IgD-negative memory B cell (primary cell): Measurements from ENCODE around the gene LCAT. TPM values are rescaled to one million over a fixed set of nuclear protein-coding genes. Genes with fewer than 3 reads are reported as not detected.
A peak's percentile ranks its signal among the peaks of the same experiment; 100 is the strongest.

Experiments used
- H3K27ac Mint-ChIP-seq, 3 donors: one replicate each; pipeline ENCODE4 v1.8.0; 2020 to 2022; ENCODE audit warnings: mild to moderate bottlenecking in 3 of 3, mixed read lengths in 3 of 3, moderate library complexity in 1 of 3
- H3K27me3 Mint-ChIP-seq: one replicate; pipeline ENCODE4 v1.8.0; 2021; ENCODE audit warnings: mixed read lengths
- H3K36me3 Mint-ChIP-seq: one replicate; pipeline ENCODE4 v1.8.0; 2020; ENCODE audit warnings: mild to moderate bottlenecking, mixed read lengths
- H3K4me1 Mint-ChIP-seq, 3 donors: one replicate each; pipeline ENCODE4 v1.8.0; 2020 to 2022; ENCODE audit warnings: mixed read lengths in 3 of 3, mild to moderate bottlenecking in 1 of 3
- H3K4me3 Mint-ChIP-seq, 4 donors: one replicate each; pipeline ENCODE4 v1.8.0; 2020 to 2022; ENCODE audit warnings: mild to moderate bottlenecking in 4 of 4, mixed read lengths in 4 of 4, moderate library complexity in 3 of 4
- H3K9me3 Mint-ChIP-seq, 3 donors: one replicate each; pipeline ENCODE4 v1.8.0; 2020 to 2021; ENCODE audit warnings: mixed read lengths in 3 of 3, mild to moderate bottlenecking in 1 of 3
- polyA plus RNA-seq: library from polyadenylated mRNA; unstranded; fragments of 300-500 nt; fragmentation: Illumina TruSeq; gene quantifications from one replicate; pipeline ENCODE4 v1.2.3, GENCODE V29; 2021

The LCAT gene
- polyA plus RNA-seq, 1 donor from 2014 or later, result 0.81 TPM

DNA sequence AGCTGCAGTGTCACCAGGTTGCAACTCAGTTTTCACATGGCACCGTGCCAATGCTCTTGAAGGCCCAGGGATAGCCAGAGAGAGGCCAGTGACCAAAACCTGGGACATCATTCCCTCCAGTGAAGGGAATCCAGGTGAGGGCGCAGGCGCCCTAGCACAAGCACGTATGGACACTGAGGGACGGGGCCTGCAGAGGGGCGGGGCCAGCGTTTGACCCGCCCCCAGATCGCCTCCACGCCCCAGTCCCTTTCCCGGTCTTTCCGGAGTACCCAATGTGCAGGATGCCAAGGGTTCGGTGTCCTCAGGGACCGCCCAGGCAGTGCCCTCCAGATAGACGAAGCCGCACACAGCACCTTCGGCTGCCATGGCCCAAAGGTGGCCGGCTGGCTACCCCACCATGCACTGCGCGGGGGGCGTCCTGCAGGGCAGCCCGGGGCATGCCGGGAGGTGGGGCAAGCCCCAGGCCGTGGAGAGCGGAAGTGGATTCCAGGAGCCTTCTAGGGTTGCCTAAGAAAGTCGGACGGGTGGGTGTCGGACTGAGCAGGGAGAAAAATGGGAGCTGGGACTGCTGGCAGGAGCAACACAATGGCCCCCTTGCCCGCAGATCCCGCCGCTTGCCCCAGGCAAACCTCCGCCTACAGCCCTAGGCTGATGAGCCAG, 19.9 kb upstream of the LCAT start:
- H3K27ac Mint-ChIP-seq, result no peak overlapping the region
- H3K4me1 Mint-ChIP-seq, result peaks cover 0 to 15% (median 14%) of the 10 kb centered on the region in 3 donors
- H3K36me3 Mint-ChIP-seq, result peaks cover 8% of the 10 kb centered on the region

DNA sequence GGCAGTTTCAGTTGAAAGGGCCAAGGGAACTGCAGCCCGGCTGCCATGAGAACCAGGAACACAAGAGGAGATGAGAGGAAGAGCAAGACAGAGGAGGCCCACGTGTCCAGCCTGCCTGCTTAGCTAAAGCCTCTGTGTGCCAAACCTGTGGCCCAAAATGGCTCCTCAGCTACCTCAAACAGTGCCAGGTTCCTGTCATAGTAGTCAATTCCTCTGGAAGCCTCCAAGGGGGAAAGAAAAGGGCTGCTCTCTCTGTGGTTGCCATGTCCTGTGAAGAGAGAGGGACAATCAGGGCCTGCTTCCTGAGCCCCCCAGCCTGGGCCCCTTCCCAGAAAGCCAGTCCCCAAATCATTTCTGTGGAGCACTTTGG, 19.4 kb upstream of the LCAT start:
- H3K27me3 Mint-ChIP-seq, result no peaks in the 10 kb centered on the region
- H3K4me1 Mint-ChIP-seq, result peaks cover 0 to 15% (median 14%) of the 10 kb centered on the region in 3 donors
- no peak overlapping the region for H3K4me3 Mint-ChIP-seq
- H3K36me3 Mint-ChIP-seq, result peaks cover 8% of the 10 kb centered on the region
- no peak overlapping the region for H3K27ac Mint-ChIP-seq
- H3K9me3 Mint-ChIP-seq, result no peaks in the 10 kb centered on the region

More for the DNA sequence above, 19.9 kb upstream of the LCAT start:
- H3K9me3 Mint-ChIP-seq, result no peaks in the 10 kb centered on the region
- H3K27me3 Mint-ChIP-seq, result no peaks in the 10 kb centered on the region
- peak overlapping the region in 1 of 4 donors; percentile 4 for H3K4me3 Mint-ChIP-seq

- Mint-ChIP-seq H3K27me3 (no peaks in the 10 kb centered on the region), H3K4me3 (no peak overlapping the region), H3K9me3 (no peaks in the 10 kb centered on the region), H3K36me3 (peaks cover 8% of the 10 kb centered on the region), H3K27ac (no peak overlapping the region), H3K4me1 (peaks cover 0 to 9% (median 8%) of the 10 kb centered on the region in 3 donors)
Measured at GRCh38 chr16:67962135-67962534, 18.2 kb upstream of the LCAT start.

DNA sequence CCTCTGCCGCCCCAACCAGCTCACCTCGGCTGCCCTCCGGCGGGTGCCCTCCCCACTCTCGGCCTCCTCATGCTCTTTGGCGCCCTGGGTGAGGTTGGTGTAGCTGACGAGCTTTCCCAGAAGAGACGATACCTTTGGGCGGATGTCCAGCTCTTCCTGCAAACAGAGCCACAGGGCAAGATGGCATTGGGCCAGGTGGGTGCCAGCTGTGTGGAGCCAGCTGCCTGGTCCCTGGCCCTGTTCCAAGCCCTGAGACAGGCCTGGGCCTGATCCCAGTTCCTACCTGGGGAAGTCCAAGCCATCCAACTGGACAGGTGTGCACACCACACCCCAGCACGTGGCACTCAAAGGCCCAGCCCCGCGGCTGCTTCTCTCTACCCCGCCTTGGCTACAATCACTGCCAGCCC, 17.6 kb upstream of the LCAT start:
- Mint-ChIP-seq H3K9me3 (no peaks in the 10 kb centered on the region), H3K27ac (no peak overlapping the region), H3K4me3 (no peak overlapping the region)

GRCh38 chr16:67959536-67960329, 15.8 kb upstream of the LCAT start:
- Mint-ChIP-seq H3K27ac (no peak overlapping the region), H3K27me3 (no peaks in the 10 kb centered on the region), H3K4me3 (no peak overlapping the region), H3K36me3 (peaks cover 8% of the 10 kb centered on the region), H3K9me3 (no peaks in the 10 kb centered on the region), H3K4me1 (peaks cover 0 to 6% (median 3%) of the 10 kb centered on the region in 3 donors)

More for the DNA sequence above, 17.6 kb upstream of the LCAT start:
- Mint-ChIP-seq H3K36me3 (peaks cover 8% of the 10 kb centered on the region), H3K27me3 (no peaks in the 10 kb centered on the region), H3K4me1 (peaks cover 0 to 6% (median 6%) of the 10 kb centered on the region in 3 donors)

DNA sequence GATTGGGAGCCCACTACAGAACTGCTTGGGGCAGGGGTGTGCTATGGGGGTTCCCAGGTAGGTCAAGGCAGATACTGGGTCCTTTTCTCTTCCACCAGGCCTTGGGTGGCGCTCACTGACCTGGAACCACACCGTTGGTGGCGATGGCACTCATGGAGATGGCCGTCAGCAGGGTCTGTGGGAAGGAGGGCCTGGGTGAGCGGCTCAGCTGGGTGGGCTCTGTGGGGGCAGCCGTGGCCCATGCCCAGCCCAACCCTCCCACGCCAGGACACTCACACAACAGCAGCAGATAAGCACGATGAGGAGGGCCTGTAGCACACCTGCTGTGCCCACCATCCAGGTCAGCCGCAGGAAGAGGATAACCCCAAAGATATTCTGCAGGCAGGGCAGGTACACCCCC, 13.7 kb upstream of the LCAT start:
- H3K4me1 Mint-ChIP-seq, result no peaks in the 10 kb centered on the region
- H3K4me3 Mint-ChIP-seq, result no peak overlapping the region
- H3K36me3 Mint-ChIP-seq, result peaks cover 3% of the 10 kb centered on the region
- H3K9me3 Mint-ChIP-seq, result no peaks in the 10 kb centered on the region
- no peaks in the 10 kb centered on the region for H3K27me3 Mint-ChIP-seq
- no peak overlapping the region for H3K27ac Mint-ChIP-seq

GRCh38 chr16:67954421-67955196, 10.7 kb upstream of the LCAT start:
- H3K27ac Mint-ChIP-seq, result peak overlapping the region in 1 of 3 donors; percentile 17
- no peaks in the 10 kb centered on the region for H3K9me3 Mint-ChIP-seq
- H3K27me3 Mint-ChIP-seq, result no peaks in the 10 kb centered on the region
- H3K36me3 Mint-ChIP-seq, result no peaks in the 10 kb centered on the region
- peaks cover 0 to 3% (median 0%) of the 10 kb centered on the region in 3 donors for H3K4me1 Mint-ChIP-seq
- H3K4me3 Mint-ChIP-seq, result peak overlapping the region in 1 of 4 donors; percentile 54

GRCh38 chr16:67953641-67954375, 9.9 kb upstream of the LCAT start:
- Mint-ChIP-seq H3K9me3 (no peaks in the 10 kb centered on the region), H3K27ac (no peak overlapping the region), H3K36me3 (no peaks in the 10 kb centered on the region), H3K4me1 (peaks cover 0 to 3% (median 0%) of the 10 kb centered on the region in 3 donors), H3K4me3 (no peak overlapping the region), H3K27me3 (no peaks in the 10 kb centered on the region)

DNA sequence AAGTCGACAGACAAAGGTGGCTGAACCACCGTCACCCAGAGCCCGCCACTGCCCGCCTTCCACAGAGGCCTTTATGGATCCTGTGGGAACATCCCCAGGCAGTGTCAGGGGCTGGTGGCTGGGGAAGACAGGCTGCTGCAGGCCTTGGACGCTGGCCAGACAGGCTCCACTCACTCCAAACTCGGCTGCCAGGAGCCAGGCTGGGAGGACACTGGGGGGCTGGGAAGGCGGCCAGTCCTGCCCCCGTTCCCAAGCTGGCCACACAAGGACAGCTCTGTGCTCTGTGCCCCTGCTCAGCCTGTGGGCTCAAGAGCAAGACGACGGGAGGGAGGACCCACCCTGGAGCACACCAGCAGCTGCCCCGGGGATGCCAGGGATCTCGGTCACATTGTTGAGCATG, 7.6 kb upstream of the LCAT start:
- no peaks in the 10 kb centered on the region for H3K27me3 Mint-ChIP-seq

DNA sequence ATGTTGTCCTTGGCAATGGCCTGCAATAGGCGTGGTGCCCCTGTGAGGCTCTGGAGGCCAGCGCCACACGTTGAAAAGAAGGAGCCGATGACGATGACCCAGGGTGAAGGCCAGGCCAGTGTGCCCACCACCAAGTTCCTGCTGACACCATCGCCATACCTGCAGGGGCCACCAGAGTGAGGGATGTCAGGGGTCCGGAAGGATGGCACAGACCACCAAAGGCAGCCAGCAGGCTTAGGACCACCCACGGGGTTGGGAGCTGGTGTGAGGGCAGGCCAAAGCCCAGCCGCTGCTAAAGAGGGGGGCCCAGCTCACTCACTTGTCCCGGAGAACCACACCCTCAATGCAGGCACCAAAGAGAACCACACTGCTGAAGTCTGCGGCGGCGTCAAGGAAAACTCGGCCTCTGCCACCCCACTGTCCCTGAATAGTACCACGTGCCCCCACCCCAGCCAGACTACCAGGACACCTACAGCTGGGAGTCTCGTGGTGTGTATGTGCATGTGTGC, 6.5 kb upstream of the LCAT start:
- Mint-ChIP-seq H3K27me3 (no peaks in the 10 kb centered on the region), H3K4me1 (peaks cover 0 to 3% (median 0%) of the 10 kb centered on the region in 3 donors), H3K36me3 (no peaks in the 10 kb centered on the region)

More for the DNA sequence above, 7.6 kb upstream of the LCAT start:
- no peaks in the 10 kb centered on the region for H3K9me3 Mint-ChIP-seq
- no peaks in the 10 kb centered on the region for H3K36me3 Mint-ChIP-seq
- H3K27ac Mint-ChIP-seq, result no peak overlapping the region
- no peak overlapping the region for H3K4me3 Mint-ChIP-seq
- peaks cover 0 to 3% (median 0%) of the 10 kb centered on the region in 3 donors for H3K4me1 Mint-ChIP-seq

DNA sequence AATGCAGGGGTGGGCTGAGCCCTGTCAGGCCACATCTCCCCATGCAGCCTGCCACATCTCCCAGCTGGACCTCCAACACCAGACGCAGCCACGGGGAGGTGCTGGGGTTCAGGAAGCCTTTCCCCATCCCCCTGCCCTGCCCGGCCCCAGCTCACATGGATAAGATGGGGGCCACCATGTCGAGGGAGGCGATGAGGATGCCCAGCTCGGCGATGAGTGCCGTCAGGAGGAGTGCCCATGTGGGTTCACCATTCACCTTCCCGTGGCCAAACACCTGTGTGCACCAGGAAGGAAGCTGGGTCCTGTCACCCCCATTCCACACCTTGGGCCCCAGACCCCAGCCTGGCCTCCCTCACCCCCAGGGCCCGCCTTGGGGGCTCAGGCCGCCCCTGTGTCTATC, 5.7 kb upstream of the LCAT start:
- Mint-ChIP-seq H3K27ac (no peak overlapping the region), H3K9me3 (no peaks in the 10 kb centered on the region), H3K4me3 (no peak overlapping the region), H3K4me1 (peaks cover 0 to 3% (median 0%) of the 10 kb centered on the region in 3 donors), H3K36me3 (no peaks in the 10 kb centered on the region), H3K27me3 (no peaks in the 10 kb centered on the region)

More for the DNA sequence above, 6.5 kb upstream of the LCAT start:
- Mint-ChIP-seq H3K4me3 (peak overlapping the region in 1 of 4 donors; percentile 17), H3K9me3 (no peaks in the 10 kb centered on the region), H3K27ac (no peak overlapping the region)

- Mint-ChIP-seq H3K9me3 (no peaks in the 10 kb centered on the region), H3K27ac (no peak overlapping the region), H3K36me3 (no peaks in the 10 kb centered on the region), H3K4me1 (peaks cover 0 to 3% (median 0%) of the 10 kb centered on the region in 3 donors), H3K27me3 (no peaks in the 10 kb centered on the region), H3K4me3 (no peak overlapping the region)
Measured at GRCh38 chr16:67948015-67948414, 4.1 kb upstream of the LCAT start.

- no peaks in the 10 kb centered on the region for H3K27me3 Mint-ChIP-seq
- peaks cover 2% of the 10 kb centered on the region for H3K36me3 Mint-ChIP-seq
- no peak overlapping the region for H3K4me3 Mint-ChIP-seq
- peaks cover 0 to 3% (median 2%) of the 10 kb centered on the region in 3 donors for H3K4me1 Mint-ChIP-seq
- H3K27ac Mint-ChIP-seq, result no peak overlapping the region
- no peaks in the 10 kb centered on the region for H3K9me3 Mint-ChIP-seq
Measured at GRCh38 chr16:67946966-67947558, 3.1 kb upstream of the LCAT start.

DNA sequence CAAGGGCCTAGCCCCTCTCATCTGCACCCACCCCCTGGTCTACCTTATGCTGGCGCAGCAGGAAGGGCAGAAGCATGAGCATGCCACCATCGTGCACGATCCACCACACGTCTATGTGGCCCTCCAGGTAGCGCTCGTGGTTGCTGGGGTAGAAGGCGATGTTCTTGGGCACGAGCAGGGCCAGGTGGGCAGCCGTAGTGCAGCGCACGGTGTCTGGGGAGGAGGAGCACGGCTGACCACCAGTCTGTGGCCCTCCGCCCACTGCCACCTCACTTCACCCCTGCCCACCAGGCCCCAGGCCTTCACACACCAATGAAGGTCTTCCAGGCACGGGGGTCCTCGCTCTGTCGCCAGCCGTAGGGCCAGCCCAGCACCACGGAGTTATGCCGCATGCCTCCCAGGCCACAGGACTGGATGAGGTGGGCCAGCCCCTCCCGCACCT, 2.2 kb upstream of the LCAT start:
- Mint-ChIP-seq H3K4me3 (no peak overlapping the region), H3K27me3 (no peaks in the 10 kb centered on the region), H3K36me3 (peaks cover 2% of the 10 kb centered on the region), H3K27ac (no peak overlapping the region), H3K9me3 (no peaks in the 10 kb centered on the region), H3K4me1 (peaks cover 0 to 6% (median 4%) of the 10 kb centered on the region in 3 donors)
